SH-SY5Y (cell line): ENCODE measurements around the gene KCNAB1.

ENCODE experiments used
- GATA2 ChIP-seq: IDR thresholded peaks from 2 replicates; pipeline ENCODE4 v1.6.1; 2011; ENCODE audit warnings: mild to moderate bottlenecking, low read depth, low read length
- GATA3 ChIP-seq: IDR thresholded peaks from 2 replicates; pipeline ENCODE4 v1.6.1; 2011; ENCODE audit warnings: low read depth, mild to moderate bottlenecking, low read length, moderate library complexity

GRCh38 chr3:156264771-156265170 lies 144.4 kb downstream of the KCNAB1 start:
- TF ChIP-seq GATA3 = no peak
- no peak for TF ChIP-seq GATA2
